Osteocyte (in vitro differentiated cells): ENCODE measurements around the gene ACLY. TPM values are rescaled to one million over a fixed set of nuclear protein-coding genes. Genes with fewer than 3 reads are reported as not detected.
"Not testable (repeated sequence)": the region's sequence is repeated elsewhere in the genome, so short reads cannot be mapped to it uniquely, and the experiment has no call there.

Source experiments
- DNase-seq: peaks from one replicate; pipeline ENCODE4 v3.0.0; 2021; ENCODE audit warnings: mixed read lengths; ENCODE audit not compliant: unreplicated experiment; ENCODE audit errors: extremely low spot score
- H3K27ac Mint-ChIP-seq: one replicate; pipeline ENCODE4 v1.8.0; 2021; ENCODE audit warnings: mild to moderate bottlenecking, mixed read lengths; ENCODE audit not compliant: unreplicated experiment
- H3K27me3 Mint-ChIP-seq: one replicate; pipeline ENCODE4 v1.8.0; 2021; ENCODE audit warnings: mixed read lengths; ENCODE audit not compliant: unreplicated experiment
- H3K36me3 Mint-ChIP-seq: one replicate; pipeline ENCODE4 v1.8.0; 2021; ENCODE audit warnings: mixed read lengths; ENCODE audit not compliant: unreplicated experiment
- H3K4me1 Mint-ChIP-seq: one replicate; pipeline ENCODE4 v1.8.0; 2021; ENCODE audit warnings: mixed read lengths; ENCODE audit not compliant: unreplicated experiment
- H3K4me3 Mint-ChIP-seq: one replicate; pipeline ENCODE4 v1.8.0; 2021; ENCODE audit warnings: mild to moderate bottlenecking, moderate library complexity, mixed read lengths; ENCODE audit not compliant: unreplicated experiment
- H3K9me3 Mint-ChIP-seq: one replicate; pipeline ENCODE4 v1.8.0; 2021; ENCODE audit warnings: mixed read lengths; ENCODE audit not compliant: unreplicated experiment
- total RNA-seq: library from RNA; stranded (reverse); gene quantifications from 2 replicates; pipeline ENCODE4 v1.2.1, GENCODE V29; 2021
- TF ChIP-seq, protein P1 (sequence below): fragments of 200-600 bp; sonication (generic); IDR thresholded peaks from 2 replicates; pipeline ENCODE4 v1.5.0; 2021; ENCODE audit warnings: antibody characterized with exemption, mild to moderate bottlenecking, moderate library complexity

The ACLY gene
- total RNA-seq, 1 donor from 2014 or later, result 141 TPM

DNA sequence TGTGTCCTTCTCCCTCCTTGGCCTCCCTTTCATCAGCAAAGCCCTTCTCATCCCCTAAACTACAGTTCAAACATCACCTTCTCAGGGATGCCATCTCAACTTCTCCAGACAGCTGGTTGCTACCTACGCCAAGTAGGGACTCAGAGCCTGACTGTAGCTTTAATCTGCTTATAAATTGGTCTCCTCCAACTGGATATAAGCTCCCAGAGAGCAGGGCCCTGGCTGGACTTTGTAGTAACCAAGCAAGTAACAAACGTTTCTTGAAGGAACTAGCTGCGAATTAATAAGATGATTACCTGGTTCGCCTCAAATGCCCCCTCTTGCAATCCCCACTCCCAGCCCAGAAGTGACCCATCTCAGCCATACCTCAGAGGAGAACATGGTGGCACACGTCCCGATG lies 36.0 kb downstream of the ACLY start:
- H3K36me3 Mint-ChIP-seq, result peaks cover 57% of the 10 kb centered on the region
- TF ChIP-seq, protein P1, sequence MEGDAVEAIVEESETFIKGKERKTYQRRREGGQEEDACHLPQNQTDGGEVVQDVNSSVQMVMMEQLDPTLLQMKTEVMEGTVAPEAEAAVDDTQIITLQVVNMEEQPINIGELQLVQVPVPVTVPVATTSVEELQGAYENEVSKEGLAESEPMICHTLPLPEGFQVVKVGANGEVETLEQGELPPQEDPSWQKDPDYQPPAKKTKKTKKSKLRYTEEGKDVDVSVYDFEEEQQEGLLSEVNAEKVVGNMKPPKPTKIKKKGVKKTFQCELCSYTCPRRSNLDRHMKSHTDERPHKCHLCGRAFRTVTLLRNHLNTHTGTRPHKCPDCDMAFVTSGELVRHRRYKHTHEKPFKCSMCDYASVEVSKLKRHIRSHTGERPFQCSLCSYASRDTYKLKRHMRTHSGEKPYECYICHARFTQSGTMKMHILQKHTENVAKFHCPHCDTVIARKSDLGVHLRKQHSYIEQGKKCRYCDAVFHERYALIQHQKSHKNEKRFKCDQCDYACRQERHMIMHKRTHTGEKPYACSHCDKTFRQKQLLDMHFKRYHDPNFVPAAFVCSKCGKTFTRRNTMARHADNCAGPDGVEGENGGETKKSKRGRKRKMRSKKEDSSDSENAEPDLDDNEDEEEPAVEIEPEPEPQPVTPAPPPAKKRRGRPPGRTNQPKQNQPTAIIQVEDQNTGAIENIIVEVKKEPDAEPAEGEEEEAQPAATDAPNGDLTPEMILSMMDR, result no peak
- H3K27me3 Mint-ChIP-seq, result no peaks in the 10 kb centered on the region
- no peak overlapping the region for H3K4me3 Mint-ChIP-seq
- no peaks in the 10 kb centered on the region for H3K9me3 Mint-ChIP-seq
- H3K27ac Mint-ChIP-seq, result no peak overlapping the region
- DNase-seq, result no peak
- no peaks in the 10 kb centered on the region for H3K4me1 Mint-ChIP-seq

DNA sequence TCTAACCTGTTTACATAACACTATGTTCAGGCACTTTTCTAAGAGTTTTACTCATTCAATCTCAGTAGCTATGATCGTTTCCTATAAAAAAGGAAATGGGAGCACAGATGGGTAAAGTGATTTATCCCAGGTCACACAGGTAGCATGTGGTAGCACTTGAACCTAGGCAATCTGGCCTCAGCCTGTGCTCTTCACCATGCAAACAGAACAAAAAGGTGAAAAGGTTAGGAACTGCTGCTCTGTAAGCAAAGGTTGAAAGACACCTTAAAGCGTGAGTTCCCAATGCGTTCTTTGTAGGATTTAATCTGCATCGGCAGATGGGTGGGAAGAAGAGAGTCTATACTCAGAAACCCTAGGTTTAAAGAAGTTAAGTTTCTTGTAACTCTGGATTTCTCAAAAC lies 38.6 kb downstream of the ACLY start:
- H3K27ac Mint-ChIP-seq, result no peak overlapping the region
- peaks cover 42% of the 10 kb centered on the region for H3K36me3 Mint-ChIP-seq
- no peaks in the 10 kb centered on the region for H3K4me1 Mint-ChIP-seq
- H3K9me3 Mint-ChIP-seq, result no peaks in the 10 kb centered on the region
- no peak overlapping the region for H3K4me3 Mint-ChIP-seq
- no peak for DNase-seq
- TF ChIP-seq, protein P1, result no peak
- no peaks in the 10 kb centered on the region for H3K27me3 Mint-ChIP-seq

DNA sequence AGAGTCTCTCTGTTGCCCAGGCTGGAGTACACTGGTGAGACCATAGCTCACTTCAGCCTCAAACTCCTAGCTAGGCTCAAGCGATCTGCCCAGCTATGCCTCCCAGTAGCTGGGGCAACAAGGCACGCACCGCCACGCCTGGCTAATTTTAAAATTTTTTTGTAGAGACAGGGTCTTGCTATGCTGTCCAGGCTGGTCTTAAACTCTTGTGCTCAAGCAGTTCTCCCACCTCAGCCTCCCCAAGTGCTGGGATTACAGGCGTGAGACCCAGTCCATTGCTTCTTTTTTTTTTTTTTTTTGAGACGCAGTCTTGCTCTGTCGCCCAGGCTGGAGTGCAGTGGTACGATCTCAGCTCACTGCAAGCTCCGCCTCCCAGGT lies 44.5 kb downstream of the ACLY start:
- not testable (repeated sequence) for H3K9me3 Mint-ChIP-seq, H3K27me3 Mint-ChIP-seq, H3K4me3 Mint-ChIP-seq, H3K4me1 Mint-ChIP-seq, DNase-seq, H3K27ac Mint-ChIP-seq
- peaks cover 29% of the 10 kb centered on the region for H3K36me3 Mint-ChIP-seq

DNA sequence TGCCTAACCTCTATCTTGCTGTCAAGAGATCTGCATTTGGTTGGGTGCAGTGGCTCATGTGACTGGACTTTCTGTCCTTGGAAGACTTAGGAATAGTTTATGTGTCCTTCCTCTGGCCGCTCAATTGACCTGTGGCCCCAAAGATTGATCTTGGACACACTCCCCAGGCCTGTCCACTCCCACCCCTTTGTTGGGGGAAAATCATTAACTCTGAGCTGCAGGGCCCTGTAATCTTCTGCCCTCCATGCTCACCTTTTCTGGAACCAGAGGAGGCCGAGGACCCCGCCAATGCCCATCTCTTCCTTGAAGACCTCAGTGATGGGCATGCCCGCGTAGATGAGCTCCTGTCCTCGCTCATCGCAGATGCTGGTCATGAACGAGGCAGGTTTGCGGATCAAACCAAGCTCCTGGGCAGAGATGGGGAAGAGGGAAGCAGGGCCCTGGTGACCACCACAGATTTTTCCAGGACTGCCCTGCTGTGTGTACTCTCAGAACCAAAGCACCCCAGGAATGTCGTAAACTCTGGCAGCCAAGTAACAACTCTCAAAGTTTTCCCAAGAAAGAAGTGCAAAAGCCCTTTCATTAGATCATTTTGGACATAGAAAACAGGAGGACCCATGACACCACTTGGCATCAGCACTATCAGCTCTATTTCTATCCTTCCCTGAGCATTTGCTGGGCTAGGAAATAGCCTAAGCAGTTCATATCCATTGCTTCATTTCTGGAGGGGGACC lies 45.0 kb downstream of the ACLY start:
- no peak for DNase-seq
- H3K4me3 Mint-ChIP-seq, result no peak overlapping the region
- TF ChIP-seq, protein P1, result no peak
- no peaks in the 10 kb centered on the region for H3K9me3 Mint-ChIP-seq
- H3K27ac Mint-ChIP-seq, result no peak overlapping the region
- peaks cover 29% of the 10 kb centered on the region for H3K36me3 Mint-ChIP-seq
- no peaks in the 10 kb centered on the region for H3K4me1 Mint-ChIP-seq
- H3K27me3 Mint-ChIP-seq, result no peaks in the 10 kb centered on the region

DNA sequence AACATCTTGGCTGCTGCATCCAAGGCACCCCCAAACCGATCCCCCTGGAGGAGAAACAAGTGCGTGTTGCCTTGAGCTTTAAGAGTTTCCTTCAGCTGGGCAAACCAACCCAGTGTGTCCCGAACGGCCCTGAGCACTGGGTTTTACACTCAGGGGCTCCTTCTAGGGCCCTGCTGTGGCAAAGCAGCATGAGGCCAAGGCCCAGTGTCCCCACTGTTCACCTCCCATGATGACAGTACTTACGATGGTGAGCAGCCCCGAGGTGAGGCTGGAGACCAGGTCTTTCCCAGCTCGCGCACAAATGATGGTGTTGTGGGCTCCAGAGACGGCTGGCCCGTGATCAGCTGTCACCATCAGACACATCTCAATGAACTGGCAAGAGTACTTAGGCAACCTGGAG lies 47.0 kb downstream of the ACLY start:
- DNase-seq, result no peak
- peaks cover 33% of the 10 kb centered on the region for H3K36me3 Mint-ChIP-seq
- H3K4me1 Mint-ChIP-seq, result no peaks in the 10 kb centered on the region
- H3K27me3 Mint-ChIP-seq, result no peaks in the 10 kb centered on the region
- no peaks in the 10 kb centered on the region for H3K9me3 Mint-ChIP-seq
- TF ChIP-seq, protein P1, result no peak
- H3K27ac Mint-ChIP-seq, result peak overlapping the region; percentile 14
- H3K4me3 Mint-ChIP-seq, result no peak overlapping the region
